ENCODE results near the gene SLC38A1. TPM values are rescaled to one million over a fixed set of nuclear protein-coding genes. Genes with fewer than 3 reads are reported as not detected.

The SLC38A1 gene
- polyA plus RNA-seq, 1 of the 3 experiments (the other 2 are of a cell fraction) = 20.7 TPM

DNA sequence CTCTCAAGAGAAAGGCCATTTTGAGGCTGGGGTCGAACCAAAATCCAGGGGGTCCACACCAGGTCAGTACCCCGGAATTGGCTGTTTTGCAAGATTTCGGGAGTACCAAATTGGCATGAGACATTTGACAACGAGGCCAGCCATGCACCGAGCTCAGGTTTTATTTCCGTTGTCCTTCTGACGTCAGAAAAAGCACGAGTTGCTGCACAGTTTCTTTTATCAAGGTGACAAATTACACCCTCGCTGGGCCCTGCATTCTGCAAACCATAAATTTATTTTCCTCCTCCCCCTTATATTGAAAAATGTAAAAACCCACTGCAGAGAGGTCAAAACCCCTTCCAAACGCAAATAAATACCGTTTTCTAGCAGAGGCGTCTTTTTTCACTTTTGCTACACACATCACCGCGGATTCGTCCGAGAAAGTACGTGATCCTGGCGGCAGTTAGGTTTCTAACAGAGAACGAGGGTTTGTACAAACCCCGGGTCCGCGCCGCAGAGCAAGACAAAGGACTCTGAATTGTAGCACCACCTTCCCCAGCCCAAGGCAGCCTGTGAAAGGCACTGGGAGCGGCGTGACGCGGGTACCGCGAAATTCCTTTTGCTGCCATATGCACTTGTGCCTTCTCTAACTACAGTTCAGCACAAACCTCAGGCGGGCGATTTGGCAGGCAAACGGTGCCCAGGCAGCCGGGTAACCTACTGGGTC lies 1.8 kb downstream of the SLC38A1 start (continued):
- TF ChIP-seq, protein P1, sequence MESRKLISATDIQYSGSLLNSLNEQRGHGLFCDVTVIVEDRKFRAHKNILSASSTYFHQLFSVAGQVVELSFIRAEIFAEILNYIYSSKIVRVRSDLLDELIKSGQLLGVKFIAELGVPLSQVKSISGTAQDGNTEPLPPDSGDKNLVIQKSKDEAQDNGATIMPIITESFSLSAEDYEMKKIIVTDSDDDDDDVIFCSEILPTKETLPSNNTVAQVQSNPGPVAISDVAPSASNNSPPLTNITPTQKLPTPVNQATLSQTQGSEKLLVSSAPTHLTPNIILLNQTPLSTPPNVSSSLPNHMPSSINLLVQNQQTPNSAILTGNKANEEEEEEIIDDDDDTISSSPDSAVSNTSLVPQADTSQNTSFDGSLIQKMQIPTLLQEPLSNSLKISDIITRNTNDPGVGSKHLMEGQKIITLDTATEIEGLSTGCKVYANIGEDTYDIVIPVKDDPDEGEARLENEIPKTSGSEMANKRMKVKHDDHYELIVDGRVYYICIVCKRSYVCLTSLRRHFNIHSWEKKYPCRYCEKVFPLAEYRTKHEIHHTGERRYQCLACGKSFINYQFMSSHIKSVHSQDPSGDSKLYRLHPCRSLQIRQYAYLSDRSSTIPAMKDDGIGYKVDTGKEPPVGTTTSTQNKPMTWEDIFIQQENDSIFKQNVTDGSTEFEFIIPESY (IDR thresholded peaks at IDR 0.05; ENCODE audit: borderline replicate concordance, low read depth) = no peak
- TF ChIP-seq EZH2phosphoT487 (IDR thresholded peaks at IDR 0.05; ENCODE audit: borderline replicate concordance, low read depth) = no peak
- TF ChIP-seq, protein P2, sequence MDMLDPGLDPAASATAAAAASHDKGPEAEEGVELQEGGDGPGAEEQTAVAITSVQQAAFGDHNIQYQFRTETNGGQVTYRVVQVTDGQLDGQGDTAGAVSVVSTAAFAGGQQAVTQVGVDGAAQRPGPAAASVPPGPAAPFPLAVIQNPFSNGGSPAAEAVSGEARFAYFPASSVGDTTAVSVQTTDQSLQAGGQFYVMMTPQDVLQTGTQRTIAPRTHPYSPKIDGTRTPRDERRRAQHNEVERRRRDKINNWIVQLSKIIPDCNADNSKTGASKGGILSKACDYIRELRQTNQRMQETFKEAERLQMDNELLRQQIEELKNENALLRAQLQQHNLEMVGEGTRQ (IDR thresholded peaks at IDR 0.05; ENCODE audit: borderline replicate concordance, low read depth, low read length) = no peak
- TF ChIP-seq ELF1 (IDR thresholded peaks at IDR 0.05) = no peak
- no peak for TF ChIP-seq YY1 (IDR thresholded peaks at IDR 0.05; ENCODE audit: low read depth)
- TF ChIP-seq, protein P3, sequence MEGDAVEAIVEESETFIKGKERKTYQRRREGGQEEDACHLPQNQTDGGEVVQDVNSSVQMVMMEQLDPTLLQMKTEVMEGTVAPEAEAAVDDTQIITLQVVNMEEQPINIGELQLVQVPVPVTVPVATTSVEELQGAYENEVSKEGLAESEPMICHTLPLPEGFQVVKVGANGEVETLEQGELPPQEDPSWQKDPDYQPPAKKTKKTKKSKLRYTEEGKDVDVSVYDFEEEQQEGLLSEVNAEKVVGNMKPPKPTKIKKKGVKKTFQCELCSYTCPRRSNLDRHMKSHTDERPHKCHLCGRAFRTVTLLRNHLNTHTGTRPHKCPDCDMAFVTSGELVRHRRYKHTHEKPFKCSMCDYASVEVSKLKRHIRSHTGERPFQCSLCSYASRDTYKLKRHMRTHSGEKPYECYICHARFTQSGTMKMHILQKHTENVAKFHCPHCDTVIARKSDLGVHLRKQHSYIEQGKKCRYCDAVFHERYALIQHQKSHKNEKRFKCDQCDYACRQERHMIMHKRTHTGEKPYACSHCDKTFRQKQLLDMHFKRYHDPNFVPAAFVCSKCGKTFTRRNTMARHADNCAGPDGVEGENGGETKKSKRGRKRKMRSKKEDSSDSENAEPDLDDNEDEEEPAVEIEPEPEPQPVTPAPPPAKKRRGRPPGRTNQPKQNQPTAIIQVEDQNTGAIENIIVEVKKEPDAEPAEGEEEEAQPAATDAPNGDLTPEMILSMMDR (IDR thresholded peaks at IDR 0.05) = no peak
- TF ChIP-seq CHD2 (IDR thresholded peaks at IDR 0.05; ENCODE audit: low read length, partially characterized antibody) = peak; percentile 58
- TF ChIP-seq, protein P4, sequence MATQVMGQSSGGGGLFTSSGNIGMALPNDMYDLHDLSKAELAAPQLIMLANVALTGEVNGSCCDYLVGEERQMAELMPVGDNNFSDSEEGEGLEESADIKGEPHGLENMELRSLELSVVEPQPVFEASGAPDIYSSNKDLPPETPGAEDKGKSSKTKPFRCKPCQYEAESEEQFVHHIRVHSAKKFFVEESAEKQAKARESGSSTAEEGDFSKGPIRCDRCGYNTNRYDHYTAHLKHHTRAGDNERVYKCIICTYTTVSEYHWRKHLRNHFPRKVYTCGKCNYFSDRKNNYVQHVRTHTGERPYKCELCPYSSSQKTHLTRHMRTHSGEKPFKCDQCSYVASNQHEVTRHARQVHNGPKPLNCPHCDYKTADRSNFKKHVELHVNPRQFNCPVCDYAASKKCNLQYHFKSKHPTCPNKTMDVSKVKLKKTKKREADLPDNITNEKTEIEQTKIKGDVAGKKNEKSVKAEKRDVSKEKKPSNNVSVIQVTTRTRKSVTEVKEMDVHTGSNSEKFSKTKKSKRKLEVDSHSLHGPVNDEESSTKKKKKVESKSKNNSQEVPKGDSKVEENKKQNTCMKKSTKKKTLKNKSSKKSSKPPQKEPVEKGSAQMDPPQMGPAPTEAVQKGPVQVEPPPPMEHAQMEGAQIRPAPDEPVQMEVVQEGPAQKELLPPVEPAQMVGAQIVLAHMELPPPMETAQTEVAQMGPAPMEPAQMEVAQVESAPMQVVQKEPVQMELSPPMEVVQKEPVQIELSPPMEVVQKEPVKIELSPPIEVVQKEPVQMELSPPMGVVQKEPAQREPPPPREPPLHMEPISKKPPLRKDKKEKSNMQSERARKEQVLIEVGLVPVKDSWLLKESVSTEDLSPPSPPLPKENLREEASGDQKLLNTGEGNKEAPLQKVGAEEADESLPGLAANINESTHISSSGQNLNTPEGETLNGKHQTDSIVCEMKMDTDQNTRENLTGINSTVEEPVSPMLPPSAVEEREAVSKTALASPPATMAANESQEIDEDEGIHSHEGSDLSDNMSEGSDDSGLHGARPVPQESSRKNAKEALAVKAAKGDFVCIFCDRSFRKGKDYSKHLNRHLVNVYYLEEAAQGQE (IDR thresholded peaks at IDR 0.05; ENCODE audit: low read depth, low read length) = no peak
- no peak for TF ChIP-seq MEF2A (IDR thresholded peaks at IDR 0.05; ENCODE audit: borderline replicate concordance, low read depth)
- no peak for TF ChIP-seq NFIC (IDR thresholded peaks at IDR 0.05; ENCODE audit: borderline replicate concordance)

All from SK-N-SH (cell line).